SU-DHL-6 (cell line): ENCODE measurements around the gene ARSB.

ENCODE experiments used
- CTCF ChIP-seq: fragments of 200-600 bp; sonication (generic); IDR thresholded peaks from one replicate; pipeline ENCODE4 v1.5.1; 2017; ENCODE audit warnings: antibody characterized with exemption, mild to moderate bottlenecking, low read length, moderate library complexity; ENCODE audit not compliant: insufficient read depth, poor library complexity, severe bottlenecking
- EZH2phosphoT487 ChIP-seq: fragments of 200-600 bp; sonication (generic), shearing (Covaris generic); conservative IDR thresholded peaks from 2 replicates; pipeline ENCODE4 v1.6.1; 2018; ENCODE audit warnings: mild to moderate bottlenecking, antibody characterized with exemption, low read length, moderate library complexity, mixed read lengths

- no peak for TF ChIP-seq CTCF
- no peak for TF ChIP-seq EZH2phosphoT487
These were observed 208.5 kb downstream of the ARSB start for GRCh38 chr5:78776637-78777036.
